HG02938 (cell line): ENCODE data around the gene TLE3.

ENCODE experiments used
- ATAC-seq: cut with Tn5 transposase; IDR thresholded peaks from one replicate; pipeline ENCODE4 v1.9.1; 2021; ENCODE audit warnings: mild to moderate bottlenecking, moderate library complexity; ENCODE audit not compliant: unreplicated experiment

TLE3 gene

GRCh38 chr15:70050441-70050840 is 47.3 kb downstream of the TLE3 start:
- ATAC-seq, result no peak

DNA sequence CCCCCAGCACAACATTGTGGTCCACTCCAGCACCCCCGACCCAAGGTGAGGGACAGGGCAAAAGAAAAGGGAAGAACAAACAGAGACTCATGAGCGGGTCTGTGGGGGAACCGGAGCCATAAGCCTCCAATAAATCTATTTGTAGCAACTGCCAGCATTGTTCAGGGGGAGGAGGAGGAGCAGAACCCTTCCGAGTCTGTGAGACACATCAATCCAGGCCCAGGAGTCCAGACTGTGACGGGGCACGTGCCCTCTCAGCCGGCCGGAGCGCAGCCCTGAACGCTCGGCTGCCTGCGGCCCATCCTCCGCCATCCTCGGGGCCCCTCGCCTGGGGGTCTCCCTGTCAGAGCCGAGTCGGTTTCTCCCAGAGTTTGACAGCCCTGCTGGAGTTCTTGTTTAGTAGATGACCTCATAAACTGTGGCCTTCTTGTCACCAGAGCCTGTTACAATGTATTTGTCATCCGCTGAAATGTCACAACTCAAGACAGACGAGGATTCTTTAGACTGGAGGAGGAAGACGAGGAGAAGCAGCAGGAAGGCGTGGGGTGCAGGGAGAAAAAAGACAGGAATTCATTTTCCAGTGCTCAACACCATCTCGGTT is 47.9 kb downstream of the TLE3 start:
- no peak for ATAC-seq

DNA sequence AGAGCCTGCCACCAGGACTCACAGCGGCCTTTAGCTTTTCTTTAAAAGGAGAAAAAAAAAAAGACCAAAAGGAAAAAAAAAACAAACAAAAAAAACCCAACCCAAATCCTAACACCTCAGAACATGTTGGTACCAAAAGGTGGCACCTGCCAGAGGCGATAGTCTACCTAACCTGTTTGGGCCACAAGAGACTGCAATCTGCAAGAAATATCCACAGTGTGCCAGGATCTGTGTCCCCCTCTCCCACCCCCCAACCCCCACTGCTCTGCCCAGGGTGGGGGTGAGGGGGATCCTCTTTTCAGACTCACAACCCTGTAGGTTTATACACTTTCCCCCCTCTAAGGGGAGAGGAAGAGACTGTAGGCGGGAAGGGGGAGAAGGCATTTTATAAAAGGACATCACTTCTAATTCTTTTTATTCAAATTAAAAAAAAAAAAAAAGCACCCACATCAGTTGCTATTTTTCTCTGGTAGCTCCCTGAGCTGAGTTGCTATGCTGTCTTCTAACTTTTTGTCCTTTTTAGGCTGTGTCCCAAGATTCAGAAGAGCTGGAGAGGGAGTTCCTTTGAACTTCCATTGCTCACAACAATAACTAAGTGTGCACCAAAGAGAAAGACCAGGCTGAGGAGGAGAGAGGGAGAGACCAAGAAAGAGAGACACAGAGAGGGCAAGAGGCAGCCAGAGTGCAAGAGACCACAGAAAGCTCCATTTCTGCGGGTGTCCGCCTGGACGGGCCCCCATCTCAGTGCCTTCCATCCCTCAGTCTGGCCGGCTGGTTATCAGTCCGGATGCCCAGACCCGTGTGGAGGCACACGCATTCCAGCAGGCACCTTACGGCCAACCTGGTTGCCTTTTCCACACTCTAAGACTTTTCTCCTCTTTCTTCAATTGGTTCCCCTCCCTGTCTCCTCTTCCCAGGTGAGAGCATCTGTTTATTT is 48.9 kb downstream of the TLE3 start:
- no peak for ATAC-seq

DNA sequence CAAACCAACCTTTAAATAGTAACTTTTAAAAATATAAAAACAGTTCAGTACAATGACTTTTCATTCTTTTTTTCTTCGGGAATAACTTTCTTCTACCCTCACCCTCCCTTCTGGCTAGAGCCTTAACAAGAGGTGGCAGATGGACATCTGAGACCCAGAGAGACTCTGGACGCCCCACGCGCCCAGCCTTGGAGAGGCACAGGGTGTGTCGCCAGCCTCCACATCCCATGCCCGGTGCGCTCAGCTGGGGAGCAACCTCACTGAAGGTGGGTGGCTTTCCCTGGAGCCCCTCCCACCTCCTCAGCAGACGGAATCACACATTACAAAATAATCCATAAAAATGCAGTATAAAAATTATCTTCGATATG is 49.5 kb downstream of the TLE3 start:
- ATAC-seq, result no peak

- ATAC-seq, result no peak
Measured at GRCh38 chr15:70047386-70048197, 50.1 kb downstream of the TLE3 start.

GRCh38 chr15:70046679-70047369 is 50.9 kb downstream of the TLE3 start:
- ATAC-seq, result no peak

DNA sequence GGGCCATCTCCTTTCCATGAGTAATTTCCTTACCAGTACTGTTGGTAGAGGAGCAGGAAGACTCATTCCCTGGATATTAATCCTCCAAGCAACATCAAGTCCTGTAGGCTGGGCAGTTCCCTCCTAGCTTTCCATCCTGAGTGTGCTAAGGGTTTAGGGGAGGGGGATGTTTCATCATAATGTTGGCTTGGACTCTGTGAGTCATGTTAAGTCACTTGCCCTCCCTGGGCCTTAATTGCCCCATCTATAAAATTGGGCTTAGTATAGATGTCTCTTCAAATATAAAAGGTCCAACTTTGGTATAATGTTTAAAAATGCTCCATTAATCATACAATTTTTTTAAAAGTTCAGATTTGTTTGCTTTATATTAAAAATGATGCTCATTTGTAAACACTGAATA is 52.7 kb downstream of the TLE3 start:
- no peak for ATAC-seq

- no peak for ATAC-seq
Measured at GRCh38 chr15:70044168-70044567, 53.5 kb downstream of the TLE3 start.

GRCh38 chr15:70043590-70043989 is 54.1 kb downstream of the TLE3 start:
- no peak for ATAC-seq

DNA sequence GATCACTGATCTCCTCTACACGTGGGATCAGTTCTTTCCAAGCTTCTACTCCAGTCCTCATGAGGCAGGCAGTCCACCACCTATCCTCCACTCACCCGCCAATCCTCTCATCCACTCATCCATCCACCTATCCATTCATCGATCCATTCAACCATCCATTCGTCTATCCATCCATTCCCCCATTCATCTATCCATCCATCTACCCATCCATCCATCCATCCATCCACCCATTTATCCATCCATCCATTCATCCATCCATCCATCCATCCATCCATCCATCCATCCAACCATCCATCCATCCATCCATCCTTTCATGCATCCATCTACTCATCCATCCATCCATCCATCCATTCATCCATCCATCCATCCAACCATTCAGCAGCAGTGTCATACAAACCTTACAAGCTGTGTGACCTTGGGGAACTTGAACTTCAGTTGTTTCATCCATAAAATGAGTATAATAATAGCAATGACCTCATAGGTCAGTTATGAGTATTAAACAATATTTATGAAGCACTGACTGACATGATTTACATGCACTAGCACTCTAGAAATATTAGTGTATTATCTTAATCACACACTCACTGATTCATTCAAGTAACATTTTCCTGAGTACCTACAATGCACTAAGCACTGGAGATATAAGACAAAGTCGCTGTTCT is 55.0 kb downstream of the TLE3 start:
- no peak for ATAC-seq

DNA sequence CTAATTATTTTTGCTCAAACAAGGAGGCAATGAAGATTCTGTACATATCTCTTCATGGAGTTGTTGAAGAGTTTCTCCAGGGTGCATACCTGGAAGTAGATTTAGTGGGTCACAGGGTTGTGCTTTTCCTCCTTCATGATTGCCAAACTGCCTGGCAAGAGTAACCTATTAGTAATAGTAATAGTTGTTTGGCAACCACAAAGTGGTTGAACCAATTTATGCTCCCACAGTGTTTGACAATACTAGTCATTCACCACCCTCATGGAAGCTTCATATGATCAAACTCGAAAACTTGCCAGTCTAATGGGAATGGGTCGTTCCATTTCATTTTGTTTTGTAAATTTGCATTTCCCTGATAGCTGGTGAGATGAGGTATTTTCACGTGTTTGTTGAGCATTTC is 57.8 kb downstream of the TLE3 start:
- ATAC-seq, result no peak

DNA sequence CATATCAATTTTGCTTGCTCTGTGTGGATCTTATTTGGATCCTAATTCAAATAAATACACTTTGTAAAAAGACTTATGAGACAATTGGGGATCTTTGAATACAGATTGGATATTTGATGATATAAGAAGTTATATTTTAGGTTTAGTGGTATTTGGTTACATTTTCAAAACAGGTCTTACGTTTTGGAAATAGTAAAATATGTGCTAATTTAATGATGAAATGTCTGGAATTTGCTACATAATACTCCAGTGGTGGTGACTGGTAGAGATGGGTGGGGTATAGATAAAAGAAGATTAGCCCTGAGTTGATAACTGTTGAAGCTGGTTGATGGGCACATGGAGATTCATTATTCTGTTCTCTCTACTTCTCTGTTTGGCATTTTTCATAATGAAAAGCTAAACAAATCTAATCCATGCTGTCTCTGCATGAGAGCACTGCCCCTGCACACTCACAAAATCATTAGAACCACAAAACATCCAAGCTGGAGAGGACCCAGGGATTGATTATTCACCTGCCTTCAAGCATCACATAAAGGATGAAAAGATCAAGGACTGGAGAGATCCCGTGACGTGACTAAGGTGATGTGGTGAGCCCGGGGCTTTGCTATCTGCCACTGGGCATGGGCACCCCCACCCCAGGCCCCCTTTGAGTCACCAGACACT is 58.9 kb downstream of the TLE3 start:
- ATAC-seq, result no peak

GRCh38 chr15:70037292-70037640 is 60.5 kb downstream of the TLE3 start:
- no peak for ATAC-seq

GRCh38 chr15:70036585-70037291 is 61.0 kb downstream of the TLE3 start:
- ATAC-seq, result peak; percentile 89

DNA sequence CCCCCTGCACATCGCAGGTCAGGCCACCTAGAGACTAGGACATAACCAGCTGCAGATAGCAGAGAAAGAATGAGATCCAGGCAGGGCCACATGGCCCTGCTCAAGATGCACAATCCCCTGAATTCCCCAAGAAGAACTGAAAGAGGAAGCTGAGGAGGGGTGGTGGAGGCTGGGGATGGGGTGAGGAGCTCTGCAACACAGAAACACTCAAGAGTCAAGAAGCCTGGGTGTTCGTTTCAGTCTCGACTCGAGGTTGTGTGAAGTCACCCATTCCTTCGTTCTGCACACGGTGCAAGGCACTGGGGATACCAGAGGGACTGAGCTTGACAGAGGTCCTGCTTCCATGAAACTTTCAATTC is 62.0 kb downstream of the TLE3 start:
- ATAC-seq, result peak; percentile 40

DNA sequence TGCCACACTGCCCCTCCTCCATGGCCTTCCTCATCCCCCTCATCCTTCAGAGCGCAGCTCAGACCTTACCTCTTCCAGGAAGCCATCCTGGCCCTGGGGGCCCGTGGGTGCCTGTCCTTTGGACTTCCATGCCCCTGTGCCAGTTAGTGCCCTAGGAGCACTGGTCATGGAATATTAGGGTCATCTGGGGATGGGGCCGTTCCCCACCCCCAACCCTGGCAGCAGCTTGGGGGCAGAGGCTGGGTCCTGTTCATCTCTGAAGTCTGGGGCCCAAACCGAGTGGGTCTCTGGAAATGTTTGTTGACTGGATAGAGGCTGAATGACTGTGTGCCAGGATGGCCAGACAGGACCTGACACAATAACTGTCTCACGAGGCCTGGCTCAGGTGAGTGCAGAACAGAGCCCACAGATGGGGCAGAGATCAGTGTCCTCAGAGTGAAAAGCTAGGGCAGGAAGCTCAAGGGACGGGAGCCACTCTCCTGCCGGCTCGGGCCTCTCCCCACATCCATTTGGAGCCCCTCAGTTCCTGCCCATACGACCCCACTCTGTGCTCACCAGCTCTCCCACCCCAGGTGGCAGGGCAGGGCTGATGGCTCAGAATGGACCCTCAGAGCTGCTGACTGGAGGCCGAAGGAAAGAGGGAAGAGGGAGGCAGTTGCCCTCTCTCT is 62.5 kb downstream of the TLE3 start:
- ATAC-seq, result peak; percentile 2

DNA sequence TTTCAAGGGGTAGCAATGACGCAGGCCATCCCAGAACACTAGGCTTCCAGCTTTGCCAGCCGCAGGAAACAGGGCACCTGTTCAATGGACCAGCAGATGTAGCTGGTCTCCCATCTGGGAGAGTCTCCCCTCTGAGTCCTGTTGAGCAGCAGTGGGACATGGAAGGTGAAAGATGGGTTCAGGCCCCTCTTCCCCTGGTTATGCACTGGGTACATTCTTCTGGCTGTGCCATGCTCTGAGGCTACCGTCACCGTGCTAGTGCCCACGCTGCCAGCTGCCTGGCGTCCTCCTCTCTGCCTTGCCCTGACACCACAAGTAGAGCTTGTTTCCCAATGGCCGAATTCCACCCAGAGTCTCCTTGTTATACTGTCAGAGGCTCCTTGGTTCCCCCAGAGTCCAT is 63.1 kb downstream of the TLE3 start:
- no peak for ATAC-seq

- no peak for ATAC-seq
Measured at GRCh38 chr15:70034141-70034540, 63.6 kb downstream of the TLE3 start.

GRCh38 chr15:70033529-70034140 is 64.1 kb downstream of the TLE3 start:
- no peak for ATAC-seq
